ENCODE measurements around the gene NRN1L. TPM values are rescaled to one million over a fixed set of nuclear protein-coding genes. Genes with fewer than 3 reads are reported as not detected.
"Not testable (repeated sequence)": the region's sequence is repeated elsewhere in the genome, so short reads cannot be mapped to it uniquely, and the experiment has no call there.

Gene NRN1L
- total RNA-seq, 2 donors from 2014 or later: 7.0 to 7.3 TPM

DNA sequence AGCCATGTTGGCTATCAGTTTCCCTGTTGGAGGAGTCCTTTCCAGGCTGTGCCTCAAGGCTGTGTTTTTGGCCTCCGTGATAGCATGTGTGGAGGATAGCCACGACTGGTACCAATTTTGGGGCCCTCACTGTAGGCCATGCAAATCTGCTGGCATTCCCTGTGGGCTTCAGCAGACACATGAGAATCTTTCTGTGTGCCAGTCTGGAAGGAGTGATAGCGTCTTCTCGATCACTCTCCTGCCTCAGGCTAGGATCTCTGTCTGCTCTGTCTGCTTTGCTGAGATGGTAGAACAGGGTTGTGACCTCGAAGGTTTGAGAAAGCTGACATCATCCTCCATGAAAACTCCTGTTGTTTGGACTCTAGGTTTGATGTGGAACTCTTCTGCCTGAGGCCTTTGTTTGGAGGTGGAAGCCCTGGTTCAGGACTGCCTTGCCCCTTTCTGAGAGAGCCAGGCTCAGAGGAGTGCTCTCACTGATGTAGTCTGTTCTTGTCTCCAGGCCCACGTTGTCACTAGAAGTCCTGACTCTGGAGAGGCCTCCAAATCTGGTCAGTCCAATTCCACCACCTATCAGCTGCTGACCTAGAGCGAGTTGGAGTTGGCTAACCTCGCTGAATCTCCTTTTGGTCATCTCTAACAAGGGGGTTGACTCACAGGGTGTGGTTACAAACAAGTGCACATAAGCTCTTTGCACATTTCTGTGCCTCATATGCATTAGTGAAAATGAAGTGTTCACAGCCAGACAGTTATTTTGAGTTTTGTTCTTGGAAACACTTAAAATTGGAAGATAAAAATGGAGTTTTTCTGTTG, 23.9 kb upstream of the NRN1L start:
- H3K27me3 ChIP-seq (ENCODE audit: control insufficient read depth, insufficient read depth, low read length, poor library complexity, severe bottlenecking): no peaks in the 10 kb centered on the region
- DNase-seq: no peak
- H3K36me3 ChIP-seq (ENCODE audit: control insufficient read depth, insufficient read depth, low read length): peaks cover 59% of the 10 kb centered on the region
- TF ChIP-seq, protein P1, sequence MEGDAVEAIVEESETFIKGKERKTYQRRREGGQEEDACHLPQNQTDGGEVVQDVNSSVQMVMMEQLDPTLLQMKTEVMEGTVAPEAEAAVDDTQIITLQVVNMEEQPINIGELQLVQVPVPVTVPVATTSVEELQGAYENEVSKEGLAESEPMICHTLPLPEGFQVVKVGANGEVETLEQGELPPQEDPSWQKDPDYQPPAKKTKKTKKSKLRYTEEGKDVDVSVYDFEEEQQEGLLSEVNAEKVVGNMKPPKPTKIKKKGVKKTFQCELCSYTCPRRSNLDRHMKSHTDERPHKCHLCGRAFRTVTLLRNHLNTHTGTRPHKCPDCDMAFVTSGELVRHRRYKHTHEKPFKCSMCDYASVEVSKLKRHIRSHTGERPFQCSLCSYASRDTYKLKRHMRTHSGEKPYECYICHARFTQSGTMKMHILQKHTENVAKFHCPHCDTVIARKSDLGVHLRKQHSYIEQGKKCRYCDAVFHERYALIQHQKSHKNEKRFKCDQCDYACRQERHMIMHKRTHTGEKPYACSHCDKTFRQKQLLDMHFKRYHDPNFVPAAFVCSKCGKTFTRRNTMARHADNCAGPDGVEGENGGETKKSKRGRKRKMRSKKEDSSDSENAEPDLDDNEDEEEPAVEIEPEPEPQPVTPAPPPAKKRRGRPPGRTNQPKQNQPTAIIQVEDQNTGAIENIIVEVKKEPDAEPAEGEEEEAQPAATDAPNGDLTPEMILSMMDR (conservative IDR thresholded peaks at IDR 0.05): no peak
- peaks cover 15% of the 10 kb centered on the region for H3K4me1 ChIP-seq (ENCODE audit: control insufficient read depth, insufficient read depth, low read length)
- H3K4me3 ChIP-seq (ENCODE audit: low read length): no peak overlapping the region
- H3K27ac Mint-ChIP-seq: peak overlapping the region; percentile 30
- no peak overlapping the region for H3K9ac ChIP-seq (ENCODE audit: extremely low read depth, low read length, poor library complexity, severe bottlenecking)
- H3K27me3 Mint-ChIP-seq (ENCODE audit: insufficient read depth): no peaks in the 10 kb centered on the region
- no peaks in the 10 kb centered on the region for H3K9me3 Mint-ChIP-seq
- H3K4me3 Mint-ChIP-seq: no peak overlapping the region
- peaks cover 38% of the 10 kb centered on the region for H3K4me1 Mint-ChIP-seq
- no peaks in the 10 kb centered on the region for H3K9me3 ChIP-seq (ENCODE audit: control insufficient read depth, low read length)
- H3K27ac ChIP-seq (ENCODE audit: low read depth, low read length): no peak overlapping the region
- H3K36me3 Mint-ChIP-seq (ENCODE audit: low read depth): peaks cover 39% of the 10 kb centered on the region
- 96 to 98% methylated on average over 7 to 8 of the region's 8 CpGs for WGBS, 2 experiments (ENCODE audit: insufficient coverage in 1 of 2, insufficient read length in 1 of 2)

GRCh38 chr16:67861877-67862276, 22.8 kb upstream of the NRN1L start:
- peak overlapping the region; percentile 39 for H3K27ac Mint-ChIP-seq
- H3K9me3 Mint-ChIP-seq: no peaks in the 10 kb centered on the region
- H3K4me3 Mint-ChIP-seq: no peak overlapping the region
- DNase-seq: no peak
- H3K36me3 Mint-ChIP-seq (ENCODE audit: low read depth): peaks cover 47% of the 10 kb centered on the region
- H3K27me3 ChIP-seq (ENCODE audit: control insufficient read depth, insufficient read depth, low read length, poor library complexity, severe bottlenecking): no peaks in the 10 kb centered on the region
- H3K27me3 Mint-ChIP-seq (ENCODE audit: insufficient read depth): no peaks in the 10 kb centered on the region
- 96 to 97% methylated on average over 6 of the region's 6 CpGs for WGBS, 2 experiments (ENCODE audit: insufficient coverage in 1 of 2, insufficient read length in 1 of 2)
- TF ChIP-seq, protein P1 (conservative IDR thresholded peaks at IDR 0.05): no peak
- peaks cover 9% of the 10 kb centered on the region for H3K4me1 ChIP-seq (ENCODE audit: control insufficient read depth, insufficient read depth, low read length)
- no peaks in the 10 kb centered on the region for H3K9me3 ChIP-seq (ENCODE audit: control insufficient read depth, low read length)
- H3K27ac ChIP-seq (ENCODE audit: low read depth, low read length): no peak overlapping the region
- H3K4me3 ChIP-seq (ENCODE audit: low read length): no peak overlapping the region
- H3K4me1 Mint-ChIP-seq: peaks cover 32% of the 10 kb centered on the region
- peaks cover 70% of the 10 kb centered on the region for H3K36me3 ChIP-seq (ENCODE audit: control insufficient read depth, insufficient read depth, low read length)
- no peak overlapping the region for H3K9ac ChIP-seq (ENCODE audit: extremely low read depth, low read length, poor library complexity, severe bottlenecking)

- TF ChIP-seq, protein P1 (conservative IDR thresholded peaks at IDR 0.05): no peak
- H3K27ac ChIP-seq (ENCODE audit: low read depth, low read length): no peak overlapping the region
- H3K36me3 ChIP-seq (ENCODE audit: control insufficient read depth, insufficient read depth, low read length): peaks cover 80% of the 10 kb centered on the region
- H3K27me3 ChIP-seq (ENCODE audit: control insufficient read depth, insufficient read depth, low read length, poor library complexity, severe bottlenecking): no peaks in the 10 kb centered on the region
- peaks cover 51% of the 10 kb centered on the region for H3K36me3 Mint-ChIP-seq (ENCODE audit: low read depth)
- H3K4me1 Mint-ChIP-seq: peaks cover 22% of the 10 kb centered on the region
- no peak overlapping the region for H3K27ac Mint-ChIP-seq
- H3K9me3 Mint-ChIP-seq: no peaks in the 10 kb centered on the region
- H3K9ac ChIP-seq (ENCODE audit: extremely low read depth, low read length, poor library complexity, severe bottlenecking): no peak overlapping the region
- no peaks in the 10 kb centered on the region for H3K9me3 ChIP-seq (ENCODE audit: control insufficient read depth, low read length)
- 92 to 94% methylated on average over 7 to 11 of the region's 11 CpGs for WGBS, 2 experiments (ENCODE audit: insufficient coverage in 1 of 2, insufficient read length in 1 of 2)
- H3K4me1 ChIP-seq (ENCODE audit: control insufficient read depth, insufficient read depth, low read length): no peaks in the 10 kb centered on the region
- DNase-seq: no peak
- no peaks in the 10 kb centered on the region for H3K27me3 Mint-ChIP-seq (ENCODE audit: insufficient read depth)
- no peak overlapping the region for H3K4me3 ChIP-seq (ENCODE audit: low read length)
- no peak overlapping the region for H3K4me3 Mint-ChIP-seq
These were observed 21.8 kb upstream of the NRN1L start for GRCh38 chr16:67862623-67863583.

- not testable (repeated sequence) for H3K4me3 Mint-ChIP-seq; H3K27me3 Mint-ChIP-seq (ENCODE audit: insufficient read depth); H3K4me3 ChIP-seq (ENCODE audit: low read length); H3K27ac Mint-ChIP-seq; H3K9me3 ChIP-seq (ENCODE audit: control insufficient read depth, low read length); H3K9me3 Mint-ChIP-seq; H3K27ac ChIP-seq (ENCODE audit: low read depth, low read length); H3K9ac ChIP-seq (ENCODE audit: extremely low read depth, low read length, poor library complexity, severe bottlenecking); DNase-seq; H3K4me1 ChIP-seq (ENCODE audit: control insufficient read depth, insufficient read depth, low read length); H3K27me3 ChIP-seq (ENCODE audit: control insufficient read depth, insufficient read depth, low read length, poor library complexity, severe bottlenecking)
- 94 to 97% methylated on average over 5 to 6 of the region's 6 CpGs for WGBS, 2 experiments (ENCODE audit: insufficient coverage in 1 of 2, insufficient read length in 1 of 2)
- Mint-ChIP-seq H3K4me1 (peaks cover 16% of the 10 kb centered on the region), H3K36me3 (ENCODE audit: low read depth) (peaks cover 47% of the 10 kb centered on the region)
- H3K36me3 ChIP-seq (ENCODE audit: control insufficient read depth, insufficient read depth, low read length): peaks cover 83% of the 10 kb centered on the region
These were observed 20.6 kb upstream of the NRN1L start for GRCh38 chr16:67864044-67864443.

Data from endodermal cell (in vitro differentiated cells).